ENCODE data around the gene CELF6.

Gene CELF6

GRCh38 chr15:72271221-72271620 lies 48.7 kb downstream of the CELF6 start:
- no peak for DNase-seq

DNA sequence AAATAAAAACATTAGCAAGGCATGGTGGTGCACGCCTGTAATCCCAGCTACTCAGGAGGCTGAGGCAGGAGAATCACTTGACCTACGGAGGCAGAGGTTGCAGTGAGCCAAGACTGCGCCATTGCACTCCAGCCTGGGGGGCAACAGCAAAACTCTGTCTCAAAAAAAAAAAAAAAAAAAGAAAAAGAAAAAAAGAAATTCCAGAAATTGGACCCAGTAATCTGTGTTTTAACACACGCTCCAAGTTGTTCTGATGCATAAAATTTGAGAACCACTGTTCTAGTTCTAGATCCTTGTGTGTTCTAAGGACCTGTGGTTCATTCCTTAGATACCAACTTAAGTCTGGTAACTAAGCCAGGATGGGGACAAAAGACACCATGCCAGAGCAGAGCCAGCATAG lies 50.2 kb downstream of the CELF6 start:
- DNase-seq, result no peak

GRCh38 chr15:72265031-72265430 lies 54.9 kb downstream of the CELF6 start:
- DNase-seq, result no peak

DNA sequence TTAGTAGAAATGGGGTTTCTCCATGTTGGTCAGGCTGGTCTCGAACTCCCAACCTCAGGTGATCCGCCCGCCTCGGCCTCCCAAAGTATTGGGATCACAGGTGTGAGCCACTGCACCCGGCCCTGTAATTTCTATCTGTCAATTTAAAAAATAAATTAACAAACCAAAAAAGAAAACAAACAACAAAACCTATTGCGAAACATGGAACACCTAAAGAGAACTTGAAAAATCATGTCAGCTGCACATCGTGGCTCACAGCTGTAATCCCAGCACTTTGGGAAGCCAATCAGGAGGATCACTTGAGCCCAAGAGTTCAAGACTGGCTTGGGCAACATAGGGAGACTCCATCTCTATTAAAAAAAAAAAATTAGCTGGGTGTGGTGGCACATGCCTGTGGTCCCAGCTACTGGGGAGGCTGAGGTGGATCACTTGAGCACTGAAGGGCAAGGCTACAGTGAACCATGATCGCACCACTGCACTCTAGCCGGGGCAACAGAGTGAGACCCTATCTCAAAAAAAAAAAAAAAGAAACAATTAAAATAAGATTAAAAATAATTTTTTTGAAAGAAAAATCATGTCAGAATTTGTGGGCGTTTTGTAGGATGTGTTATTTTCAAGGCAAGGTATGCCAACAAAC lies 67.2 kb downstream of the CELF6 start:
- DNase-seq, result no peak

DNA sequence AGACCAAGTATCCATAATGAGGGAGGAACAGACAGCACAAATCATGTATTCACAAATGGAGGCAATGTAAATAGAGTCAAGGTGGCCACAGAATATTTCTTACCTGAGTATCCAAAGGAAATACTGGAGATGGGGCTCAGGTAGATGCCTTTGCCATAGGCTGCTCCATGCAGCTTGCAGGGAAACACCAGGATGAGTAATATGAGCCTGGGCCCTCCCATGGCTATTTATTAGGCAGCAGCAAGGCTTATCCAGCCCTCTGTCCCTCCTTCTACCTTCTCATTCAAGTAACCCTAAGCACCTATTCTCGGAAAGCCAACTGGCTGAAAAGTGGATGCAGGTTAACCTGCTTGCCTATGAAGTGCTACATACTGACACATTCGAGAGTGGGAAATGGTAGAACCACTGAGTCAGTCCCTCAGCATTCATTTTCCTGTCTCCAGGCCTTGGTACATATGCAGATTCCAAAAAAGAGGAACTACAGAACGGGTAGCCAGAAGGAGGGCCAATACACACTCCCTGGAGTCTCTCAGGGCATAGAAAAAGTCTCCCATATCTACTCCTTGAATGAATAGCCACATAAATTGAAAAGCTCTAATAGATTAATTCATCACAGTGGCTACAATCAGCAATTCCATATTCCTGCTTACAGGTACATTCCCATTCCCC lies 70.7 kb downstream of the CELF6 start:
- DNase-seq, result no peak

- DNase-seq, result no peak
Measured at GRCh38 chr15:72248514-72248913, 71.4 kb downstream of the CELF6 start.

DNA sequence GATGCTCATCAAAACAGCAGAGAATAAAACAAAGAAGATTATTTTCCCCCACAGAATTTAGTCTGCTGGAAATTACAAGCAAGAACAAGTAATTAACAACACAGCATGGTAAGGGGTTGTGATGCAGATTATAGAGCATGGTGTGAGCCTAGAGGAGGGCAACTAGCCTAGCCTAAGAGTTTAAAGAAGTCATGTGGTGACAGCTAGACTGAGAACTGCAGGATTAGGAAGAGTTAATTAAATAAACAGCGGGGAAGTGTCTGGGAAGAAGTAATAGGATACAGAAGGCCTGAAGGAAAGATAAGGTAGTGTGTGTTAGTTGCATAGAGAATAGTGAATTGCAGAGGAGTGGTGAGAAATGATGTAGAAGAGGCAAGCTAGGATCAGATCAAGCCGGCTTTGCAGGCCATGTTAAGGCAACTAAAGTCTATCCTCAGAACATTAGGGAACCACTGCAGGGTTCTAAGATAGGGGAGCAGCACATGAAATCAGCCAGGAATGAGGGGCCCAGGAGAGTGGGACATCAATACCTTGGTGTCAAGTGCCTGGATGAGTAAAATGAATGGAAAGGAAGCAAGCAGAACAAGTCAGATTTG lies 77.1 kb downstream of the CELF6 start:
- DNase-seq, result no peak

DNA sequence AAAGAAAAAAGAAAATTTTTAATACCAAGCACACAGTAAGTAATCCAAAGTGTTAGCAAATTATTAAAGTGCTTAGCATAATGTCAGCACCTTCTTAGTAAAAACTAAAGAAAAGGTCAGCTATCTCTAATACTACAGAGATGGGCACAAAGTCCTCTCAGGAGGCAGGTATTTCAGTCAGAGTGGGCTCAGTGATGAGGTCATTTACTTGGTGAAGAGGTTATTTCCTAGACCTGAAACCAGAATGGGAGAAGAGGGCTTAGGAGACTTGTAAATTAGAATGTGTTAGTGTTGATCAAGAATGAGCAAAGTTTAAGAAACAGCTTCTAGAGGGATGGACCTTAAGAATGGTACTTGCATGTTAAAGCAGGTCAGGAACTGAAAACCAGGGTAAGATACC lies 80.3 kb downstream of the CELF6 start:
- DNase-seq, result no peak

- DNase-seq, result no peak
Measured at GRCh38 chr15:72238586-72238985, 81.4 kb downstream of the CELF6 start.

GRCh38 chr15:72237853-72238224 lies 82.1 kb downstream of the CELF6 start:
- no peak for DNase-seq

- no peak for DNase-seq
Measured at GRCh38 chr15:72237029-72237852, 82.7 kb downstream of the CELF6 start.

- no peak for DNase-seq
Measured at GRCh38 chr15:72236381-72237003, 83.5 kb downstream of the CELF6 start.

GRCh38 chr15:72235298-72235697 lies 84.7 kb downstream of the CELF6 start:
- DNase-seq, result no peak

Data from NCI-H748 treated with DMSO at 0.1 percent for 48 hours (cell line).